Fibroblast of lung (primary cell): ENCODE data around the gene CUBN.

Experiments
- EZH2 ChIP-seq: IDR thresholded peaks from 2 replicates; pipeline ENCODE4 v1.5.1; 2012; ENCODE audit warnings: low read length, control low read depth, mild to moderate bottlenecking; ENCODE audit errors: missing control alignments
- TF ChIP-seq, protein P1 (sequence below), 2 donors: IDR thresholded peaks in 1 of 2; conservative IDR thresholded peaks in 1 of 2; 1 replicate in 1 of 2; 2 replicates in 1 of 2; pipeline ENCODE4 v1.5.1; 2011 to 2012; ENCODE audit warnings: low read length in 2 of 2, control low read depth in 1 of 2, inconsistent platforms in 1 of 2, low read depth in 1 of 2, mild to moderate bottlenecking in 1 of 2

DNA sequence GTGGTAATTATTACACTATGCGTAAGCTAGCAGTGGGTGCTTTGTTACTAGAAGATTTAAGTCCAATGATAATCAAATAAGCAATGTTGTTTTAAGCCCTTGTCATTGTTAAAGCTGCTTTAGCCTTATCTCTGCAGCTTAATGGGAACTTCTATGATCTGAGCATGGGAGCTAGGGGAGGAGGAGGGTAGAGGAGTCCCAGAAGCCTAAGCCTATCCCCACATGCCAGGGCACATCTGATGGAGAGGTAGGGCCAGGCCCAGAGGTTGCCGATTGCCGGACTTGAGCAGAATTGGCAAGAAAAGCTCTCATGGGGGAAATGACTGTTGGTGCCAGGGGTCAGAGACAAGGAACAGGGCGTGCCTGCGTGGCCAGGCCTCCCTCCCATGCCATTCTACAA, 13.4 kb downstream of the CUBN start:
- TF ChIP-seq, protein P1, sequence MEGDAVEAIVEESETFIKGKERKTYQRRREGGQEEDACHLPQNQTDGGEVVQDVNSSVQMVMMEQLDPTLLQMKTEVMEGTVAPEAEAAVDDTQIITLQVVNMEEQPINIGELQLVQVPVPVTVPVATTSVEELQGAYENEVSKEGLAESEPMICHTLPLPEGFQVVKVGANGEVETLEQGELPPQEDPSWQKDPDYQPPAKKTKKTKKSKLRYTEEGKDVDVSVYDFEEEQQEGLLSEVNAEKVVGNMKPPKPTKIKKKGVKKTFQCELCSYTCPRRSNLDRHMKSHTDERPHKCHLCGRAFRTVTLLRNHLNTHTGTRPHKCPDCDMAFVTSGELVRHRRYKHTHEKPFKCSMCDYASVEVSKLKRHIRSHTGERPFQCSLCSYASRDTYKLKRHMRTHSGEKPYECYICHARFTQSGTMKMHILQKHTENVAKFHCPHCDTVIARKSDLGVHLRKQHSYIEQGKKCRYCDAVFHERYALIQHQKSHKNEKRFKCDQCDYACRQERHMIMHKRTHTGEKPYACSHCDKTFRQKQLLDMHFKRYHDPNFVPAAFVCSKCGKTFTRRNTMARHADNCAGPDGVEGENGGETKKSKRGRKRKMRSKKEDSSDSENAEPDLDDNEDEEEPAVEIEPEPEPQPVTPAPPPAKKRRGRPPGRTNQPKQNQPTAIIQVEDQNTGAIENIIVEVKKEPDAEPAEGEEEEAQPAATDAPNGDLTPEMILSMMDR (conservative IDR thresholded peaks at IDR 0.05 in 1 of 2, IDR thresholded peaks at IDR 0.05 in 1 of 2; ENCODE audit: low read depth in 1 of 2, low read length in 2 of 2), result no peak
- no peak for TF ChIP-seq EZH2
